NCI-H1694 (cell line): ENCODE results near the gene PPP6R3.
"Not testable (repeated sequence)": the region's sequence is repeated elsewhere in the genome, so short reads cannot be mapped to it uniquely, and the experiment has no call there.

Experiments
- DNase-seq: peaks from one replicate; lab custom pipeline; 2025; lab: John Stamatoyannopoulos, UW

Gene PPP6R3

DNA sequence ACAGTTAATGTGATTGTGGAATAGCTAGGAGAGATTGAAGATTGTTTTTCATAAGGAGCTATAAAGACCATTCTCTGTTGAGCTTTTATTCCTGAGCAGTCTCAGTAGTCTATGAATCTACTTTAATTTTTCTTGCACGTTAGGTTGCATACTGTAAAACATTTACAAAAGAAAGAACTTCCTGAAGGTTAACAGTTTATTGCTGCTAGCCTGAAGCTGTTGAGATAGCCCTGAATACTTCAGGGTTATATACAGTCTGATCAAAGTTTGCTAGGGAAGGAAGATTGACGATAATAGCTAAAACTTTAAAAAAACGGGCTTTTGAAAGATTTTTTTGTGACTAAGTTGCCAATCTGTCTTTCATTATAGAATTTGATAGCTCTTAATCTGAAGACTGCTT is 64.8 kb downstream of the PPP6R3 start:
- no peak for DNase-seq

DNA sequence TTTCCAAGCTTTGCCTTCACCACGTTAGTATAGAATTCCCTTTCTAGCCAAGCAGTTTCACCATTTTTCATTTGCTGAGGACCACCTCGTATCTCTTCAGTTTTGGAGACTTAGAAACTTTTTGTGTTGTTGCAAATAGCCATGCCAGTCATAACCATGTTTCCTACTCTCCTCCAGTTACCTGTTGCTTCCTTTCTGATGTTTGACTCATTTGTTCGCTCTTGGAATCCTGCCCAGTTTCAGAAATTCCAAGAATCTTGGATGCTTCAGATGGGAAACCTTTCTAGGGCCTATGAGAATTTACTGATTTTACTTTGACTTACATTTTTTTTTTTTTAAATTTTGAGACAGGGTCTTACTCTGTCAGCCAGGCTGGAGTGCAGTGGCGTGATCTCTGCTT is 65.4 kb downstream of the PPP6R3 start:
- no peak for DNase-seq

- no peak for DNase-seq
Measured at GRCh38 chr11:68527585-68527984, 67.0 kb downstream of the PPP6R3 start.

DNA sequence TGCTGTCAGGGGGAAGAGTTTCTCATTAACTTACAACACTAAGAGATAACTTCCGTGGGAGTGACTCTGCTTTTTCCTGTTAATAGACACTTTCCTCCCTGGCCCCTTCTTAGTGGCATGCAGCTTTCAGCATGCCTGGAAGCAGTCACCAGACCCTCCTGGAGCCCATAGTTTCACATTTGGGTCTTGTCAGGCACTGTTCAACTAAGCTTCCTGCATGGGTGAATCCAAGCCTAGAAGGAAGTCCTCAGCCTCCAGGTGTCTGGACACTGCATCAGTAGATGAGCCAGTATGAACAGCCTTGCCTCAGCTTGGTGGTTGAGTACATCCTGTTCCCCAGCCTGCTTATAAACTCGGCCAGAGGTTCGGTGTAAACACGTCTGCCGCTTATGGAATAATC is 68.1 kb downstream of the PPP6R3 start:
- no peak for DNase-seq

GRCh38 chr11:68531129-68531693 is 70.7 kb downstream of the PPP6R3 start:
- no peak for DNase-seq

DNA sequence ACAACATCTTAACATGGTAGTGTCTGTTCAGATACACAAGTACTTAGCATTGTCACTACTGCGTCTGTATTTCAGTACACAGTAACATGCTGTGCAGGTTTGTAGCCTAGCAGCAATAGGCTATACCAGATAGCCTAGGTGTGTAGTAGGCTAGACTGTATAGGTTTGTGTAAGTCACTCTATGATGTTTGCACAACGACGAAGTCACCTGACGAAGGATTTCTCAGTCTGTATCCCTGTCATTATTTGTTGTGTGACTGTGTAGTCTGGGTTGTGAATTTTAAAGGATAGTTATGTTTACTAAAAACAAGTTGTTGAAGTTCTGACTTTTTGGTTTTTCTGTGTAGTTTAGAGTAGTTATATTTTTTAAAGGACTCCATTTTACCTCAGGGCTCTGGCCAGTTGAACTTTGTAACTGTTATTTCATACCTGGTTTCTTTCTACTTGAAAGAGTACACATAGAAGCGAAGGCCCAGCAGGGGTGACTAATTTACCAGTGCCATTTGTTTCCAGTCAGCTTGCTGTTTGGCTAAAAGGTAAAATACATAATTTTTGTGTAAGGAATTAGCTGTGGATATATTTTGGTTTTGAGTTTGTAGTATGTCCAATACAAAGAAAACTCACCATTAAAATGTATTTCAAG is 72.3 kb downstream of the PPP6R3 start:
- no peak for DNase-seq

- no peak for DNase-seq
Measured at GRCh38 chr11:68533945-68534344, 73.4 kb downstream of the PPP6R3 start.

GRCh38 chr11:68535098-68535497 is 74.5 kb downstream of the PPP6R3 start:
- no peak for DNase-seq

GRCh38 chr11:68536706-68537105 is 76.2 kb downstream of the PPP6R3 start:
- no peak for DNase-seq

DNA sequence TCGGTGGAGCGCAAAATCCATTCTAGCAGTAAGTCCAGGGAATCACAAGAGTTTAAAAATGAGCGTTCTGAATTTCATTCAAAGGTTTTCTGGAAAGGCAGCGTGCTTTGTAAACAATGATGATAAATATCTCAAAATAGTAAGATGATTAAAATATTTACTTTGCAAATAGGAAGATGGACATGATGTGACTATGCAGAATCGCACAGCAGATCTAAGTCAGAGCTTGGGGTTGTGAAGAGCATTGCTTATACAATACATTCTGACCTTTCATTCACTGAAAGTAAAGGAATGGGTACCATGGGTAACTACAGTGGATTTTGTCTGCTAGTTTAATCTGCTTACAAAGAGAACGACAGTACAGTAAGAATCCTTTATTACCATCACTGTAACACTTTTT is 77.5 kb downstream of the PPP6R3 start:
- no peak for DNase-seq

- DNase-seq, result no peak
Measured at GRCh38 chr11:68539395-68539794, 78.8 kb downstream of the PPP6R3 start.

GRCh38 chr11:68540504-68540903 is 80.0 kb downstream of the PPP6R3 start:
- not testable (repeated sequence) for DNase-seq

DNA sequence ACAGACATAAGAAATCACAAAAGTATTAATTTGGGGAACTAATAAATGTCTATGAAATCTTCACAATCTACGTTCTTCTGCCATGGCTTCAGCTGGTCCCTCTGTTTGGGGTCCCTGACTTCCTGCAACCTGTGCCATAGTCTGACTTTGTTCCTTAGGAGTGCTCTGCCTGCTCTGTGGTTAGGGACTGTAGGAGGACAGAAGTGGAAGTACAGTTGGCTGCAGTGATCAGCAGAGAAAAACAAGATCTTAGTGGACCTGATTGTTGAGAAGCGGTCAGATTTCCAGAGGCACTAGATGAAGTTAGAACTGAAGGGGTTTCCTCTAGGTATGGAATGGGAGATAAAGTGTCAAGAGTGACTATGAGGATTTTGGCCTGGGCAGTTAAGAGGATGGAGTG is 80.6 kb downstream of the PPP6R3 start:
- no peak for DNase-seq

DNA sequence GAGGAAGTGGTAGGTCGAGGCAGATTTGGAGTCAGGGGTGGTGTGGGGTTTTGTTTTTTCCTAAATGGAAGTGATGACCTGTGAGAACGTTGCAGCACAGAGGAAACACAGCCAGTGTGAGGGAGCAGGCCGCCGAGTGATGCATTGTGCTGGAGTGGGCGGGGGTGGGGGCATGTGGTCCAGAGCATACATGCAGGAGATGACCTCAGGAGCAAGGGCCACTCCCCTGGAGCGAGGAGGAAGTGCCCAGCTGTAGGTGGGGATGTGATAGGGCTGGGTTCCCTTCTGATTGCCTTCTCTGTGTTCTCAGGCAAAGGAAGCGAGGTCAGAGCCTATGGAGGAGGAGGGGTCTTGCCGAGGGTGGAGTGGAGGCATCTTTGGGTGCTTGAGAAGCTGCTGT is 81.4 kb downstream of the PPP6R3 start:
- DNase-seq, result no peak

DNA sequence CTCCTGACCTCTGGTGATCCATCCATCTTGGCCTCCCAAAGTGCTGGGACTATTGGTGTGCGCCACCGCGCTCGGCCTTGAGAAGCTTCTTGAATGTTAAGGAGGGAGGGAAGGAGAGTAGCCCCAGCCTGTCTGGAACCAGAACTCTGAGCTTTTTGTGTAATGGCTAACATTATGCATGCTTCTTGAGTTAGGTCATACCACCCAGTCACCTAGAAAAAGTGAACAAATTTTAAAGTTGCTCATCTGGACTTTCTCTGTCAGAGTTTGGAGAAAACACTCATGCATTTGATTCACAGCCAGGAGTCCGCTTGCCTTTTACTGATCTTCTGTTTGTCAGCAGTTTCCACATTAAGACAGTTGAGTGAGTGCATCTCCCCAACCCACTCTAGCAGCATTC is 82.1 kb downstream of the PPP6R3 start:
- DNase-seq, result no peak

GRCh38 chr11:68543594-68543993 is 83.0 kb downstream of the PPP6R3 start:
- no peak for DNase-seq

DNA sequence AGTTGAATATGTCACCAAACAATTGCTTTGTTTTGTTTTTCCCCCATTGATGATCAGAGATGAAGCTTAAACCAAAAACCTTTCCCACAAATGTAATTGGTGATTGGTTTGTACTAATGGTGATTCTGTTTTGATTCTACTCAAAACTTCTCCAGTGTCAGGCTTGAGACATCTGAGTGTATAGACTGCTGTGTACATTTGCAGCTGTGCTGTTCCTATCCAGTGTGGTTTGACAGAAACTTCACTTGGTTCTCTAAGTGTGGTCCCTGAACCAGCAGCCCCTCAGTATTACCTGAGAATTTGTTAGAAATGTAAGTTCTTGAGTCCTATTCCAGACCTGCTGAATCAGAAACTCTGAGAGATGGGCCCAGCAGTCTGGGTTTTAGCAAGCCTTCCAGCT is 84.8 kb downstream of the PPP6R3 start:
- DNase-seq, result no peak

DNA sequence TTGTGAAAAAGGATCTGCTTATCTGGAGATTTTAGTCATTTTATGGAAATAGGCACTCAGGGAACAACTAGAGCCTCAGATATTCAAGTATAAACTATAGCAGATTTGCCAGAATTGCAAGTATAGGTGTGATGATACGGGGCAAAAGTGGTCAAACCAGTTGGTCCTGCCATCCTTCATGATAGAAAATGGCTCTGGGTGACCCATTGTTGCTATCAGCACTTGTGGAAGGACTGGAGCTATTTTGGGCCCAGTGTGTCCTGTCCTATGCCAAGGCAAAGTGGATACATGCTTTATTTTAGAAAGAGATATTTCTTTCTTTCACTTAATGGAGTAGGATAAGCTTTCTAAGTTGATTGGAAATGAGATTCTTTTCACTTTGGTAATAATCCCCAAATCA is 85.2 kb downstream of the PPP6R3 start:
- no peak for DNase-seq

DNA sequence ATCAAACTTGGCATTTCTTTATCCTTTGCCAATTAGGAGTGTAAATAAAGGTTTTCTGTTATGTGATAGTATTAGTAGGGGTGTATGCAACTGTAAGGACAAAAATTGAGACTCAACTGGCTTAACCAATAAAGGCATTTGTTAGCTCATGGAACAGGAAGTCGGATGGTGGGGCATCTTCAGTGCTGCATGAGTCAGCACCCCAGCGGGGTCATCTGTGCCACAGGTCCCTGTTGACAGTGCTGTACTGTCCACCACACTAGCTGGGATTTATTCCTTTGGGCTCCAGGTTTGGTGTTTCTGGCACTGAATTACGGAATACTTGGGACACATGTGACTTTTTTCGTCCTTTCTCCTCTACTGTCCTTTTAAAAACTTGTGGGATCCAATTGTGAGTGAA is 86.0 kb downstream of the PPP6R3 start:
- no peak for DNase-seq

GRCh38 chr11:68549789-68550484 is 89.4 kb downstream of the PPP6R3 start:
- no peak for DNase-seq

- no peak for DNase-seq
Measured at GRCh38 chr11:68550485-68550817, 89.9 kb downstream of the PPP6R3 start.

- DNase-seq, result no peak
Measured at GRCh38 chr11:68551223-68551622, 90.7 kb downstream of the PPP6R3 start.

DNA sequence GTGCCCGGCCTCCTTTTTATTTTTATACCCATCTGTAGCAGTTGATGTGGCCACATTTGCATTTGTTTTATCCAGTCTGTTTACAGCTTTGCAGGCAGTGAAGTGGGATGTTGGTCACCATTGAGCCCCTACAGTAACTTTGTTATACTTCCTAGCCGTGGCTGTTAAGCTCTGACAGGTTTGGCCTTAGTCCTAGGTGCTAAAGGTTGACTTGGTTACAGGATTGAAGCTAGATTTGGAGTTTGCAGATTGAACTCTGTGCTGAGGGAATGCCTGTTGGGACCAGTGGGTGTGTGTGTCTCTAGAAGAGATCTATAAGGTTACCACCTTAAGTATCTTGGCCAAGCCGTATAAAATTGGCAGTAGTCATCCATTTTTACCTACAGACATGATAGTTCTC is 91.2 kb downstream of the PPP6R3 start:
- DNase-seq, result no peak

- no peak for DNase-seq
Measured at GRCh38 chr11:68552542-68552941, 92.0 kb downstream of the PPP6R3 start.
